MCF 10A (cell line): ENCODE measurements around the gene CHID1. TPM values are rescaled to one million over a fixed set of nuclear protein-coding genes. Genes with fewer than 3 reads are reported as not detected.

Experiments used
- BruUV-seq: library from RNA; stranded (reverse); fragments of 400-500 nt; replicated peaks from 2 replicates; lab custom pipeline; 2021; lab: Mats Ljungman, UMichigan
- CTCF ChIA-PET: fragments of 300-600 bp; sonication (Branson Sonifier 250); formaldehyde crosslinking; extraction: SDS; loops from one replicate; lab custom pipeline; 2021; ENCODE audit warnings: antibody characterized with exemption, inconsistent platforms; lab: Yijun Ruan, JAX
- POLR2A ChIA-PET: fragments of 300-600, 350-650 bp; sonication (Branson Sonifier 250); formaldehyde crosslinking; extraction: SDS; loops from one replicate; lab custom pipeline; 2020; ENCODE audit warnings: antibody characterized with exemption, inconsistent platforms; lab: Yijun Ruan, JAX
- DNase-seq: peaks from one replicate; pipeline ENCODE4 v3.0.0-alpha.2; 2018; ENCODE audit not compliant: unreplicated experiment
- H3K27ac Mint-ChIP-seq: one replicate; pipeline ENCODE4 v1.8.0; 2022; ENCODE audit warnings: mild to moderate bottlenecking, low read depth, mixed read lengths; ENCODE audit not compliant: unreplicated experiment
- H3K27me3 Mint-ChIP-seq: one replicate; pipeline ENCODE4 v1.8.0; 2022; ENCODE audit warnings: mixed read lengths; ENCODE audit not compliant: insufficient read depth, unreplicated experiment
- H3K36me3 Mint-ChIP-seq: one replicate; pipeline ENCODE4 v1.8.0; 2022; ENCODE audit warnings: mild to moderate bottlenecking, moderate library complexity, mixed read lengths; ENCODE audit not compliant: insufficient read depth, unreplicated experiment
- H3K4me1 Mint-ChIP-seq: one replicate; pipeline ENCODE4 v1.8.0; 2022; ENCODE audit warnings: mixed read lengths; ENCODE audit not compliant: insufficient read depth, unreplicated experiment
- H3K4me3 Mint-ChIP-seq: one replicate; pipeline ENCODE4 v1.8.0; 2022; ENCODE audit warnings: mild to moderate bottlenecking, moderate library complexity, mixed read lengths; ENCODE audit not compliant: unreplicated experiment
- H3K9me3 Mint-ChIP-seq: one replicate; pipeline ENCODE4 v1.8.0; 2022; ENCODE audit warnings: mixed read lengths; ENCODE audit not compliant: unreplicated experiment
- CTCF ChIP-seq: fragments of 200-600 bp; IDR thresholded peaks from one replicate; pipeline ENCODE4 v1.8.0; 2022; ENCODE audit warnings: antibody characterized with exemption, mild to moderate bottlenecking; ENCODE audit not compliant: unreplicated experiment
- intact Hi-C: fragments of 100-400 bp; cut with micrococcal nuclease; formaldehyde crosslinking; loops from 2 replicates; pipeline ENCODE4 v1.14.1; 2022
- total RNA-seq: library from RNA; stranded (reverse); gene quantifications from 2 replicates; pipeline ENCODE4 v1.2.3, GENCODE V29; 2022

Gene CHID1
- total RNA-seq, 1 experiment from 2014 or later: 94.8 TPM

- DNase-seq: no peak
- POLR2A ChIA-PET: interaction anchor here (1.0 to 11.4 kb wide), 4 partner anchors 9 to 111 kb away, joined by 3 to 274 read pairs (median 3); partner anchors contain the start of gene PNPLA2
- H3K9me3 Mint-ChIP-seq: no peaks in the 10 kb centered on the region
- H3K36me3 Mint-ChIP-seq: peaks cover 85% of the 10 kb centered on the region
- H3K4me1 Mint-ChIP-seq: peaks cover 24% of the 10 kb centered on the region
- H3K27me3 Mint-ChIP-seq: no peaks in the 10 kb centered on the region
- intact Hi-C loops: no loop called here
- no peak overlapping the region for H3K4me3 Mint-ChIP-seq
- CTCF ChIA-PET: interaction anchor here (0.6 to 1.1 kb wide), 2 partner anchors 12 to 19 kb away, joined by 3 to 5 read pairs; no protein-coding TSS in a partner anchor
- no TSS peak for BruUV-seq
- no peak for TF ChIP-seq CTCF
- H3K27ac Mint-ChIP-seq: no peak overlapping the region
Measured at GRCh38 chr11:837189-837989, 73.2 kb downstream of the CHID1 start.

GRCh38 chr11:836700-837099 lies 73.9 kb downstream of the CHID1 start:
- BruUV-seq: no TSS peak
- Mint-ChIP-seq H3K27ac (no peak overlapping the region), H3K4me3 (no peak overlapping the region), H3K36me3 (peaks cover 80% of the 10 kb centered on the region), H3K4me1 (peaks cover 30% of the 10 kb centered on the region), H3K27me3 (no peaks in the 10 kb centered on the region), H3K9me3 (no peaks in the 10 kb centered on the region)
- intact Hi-C loops: no loop called here
- CTCF ChIA-PET: no interaction called here
- POLR2A ChIA-PET: interaction anchor here (0.6 to 11.4 kb wide), 6 partner anchors 8 to 1677 kb away, joined by 3 to 274 read pairs (median 3); partner anchors contain the start of gene PNPLA2
- no peak for DNase-seq
- TF ChIP-seq CTCF: no peak

GRCh38 chr11:836274-836673 lies 74.3 kb downstream of the CHID1 start:
- no peak for DNase-seq

More at GRCh38 chr11:836274-836673, 74.3 kb downstream of the CHID1 start:
- POLR2A ChIA-PET: interaction anchor here (0.6 to 11.4 kb wide), 5 partner anchors 7 to 1678 kb away, joined by 3 to 274 read pairs (median 3); partner anchors contain the start of gene PNPLA2
- BruUV-seq: no TSS peak
- Mint-ChIP-seq H3K9me3 (no peaks in the 10 kb centered on the region), H3K4me1 (peaks cover 33% of the 10 kb centered on the region), H3K27ac (no peak overlapping the region), H3K36me3 (peaks cover 77% of the 10 kb centered on the region), H3K4me3 (no peak overlapping the region), H3K27me3 (no peaks in the 10 kb centered on the region)
- intact Hi-C loops: no loop called here
- TF ChIP-seq CTCF: no peak
- CTCF ChIA-PET: no interaction called here
